GM23338 (cell line): Measurements from ENCODE around the gene CLDN16. TPM values are rescaled to one million over a fixed set of nuclear protein-coding genes. Genes with fewer than 3 reads are reported as not detected.

Experiments used
- ATAC-seq: fragments of 200-7000 bp; cut with Tn5 transposase; 3 replicates; pipeline ENCODE4 v1.9.1; 2020
- DNase-seq: peaks from one replicate; pipeline ENCODE4 v3.0.0-alpha.2; 2015; ENCODE audit warnings: low spot score
- H2AFZ ChIP-seq: fragments of 200-600 bp; sonication (generic); 2 replicates; pipeline ENCODE4 v1.8.0; 2016; ENCODE audit warnings: antibody characterized with exemption, mild to moderate bottlenecking, moderate library complexity
- H3F3A ChIP-seq: fragments of 200-600 bp; sonication (generic); replicated peaks from 2 replicates; pipeline ENCODE4 v1.8.0; 2017; ENCODE audit warnings: antibody characterized with exemption, mixed run types, low read depth
- H3K27ac ChIP-seq: fragments of 200-600 bp; sonication (generic); 2 replicates; pipeline ENCODE4 v1.6.1; 2016; ENCODE audit warnings: low read depth
- H3K27me3 ChIP-seq: fragments of 200-600 bp; sonication (generic); 2 replicates; pipeline ENCODE4 v1.8.0; 2016; ENCODE audit warnings: mild to moderate bottlenecking, mixed run types, moderate library complexity; ENCODE audit not compliant: insufficient read depth
- H3K36me3 ChIP-seq: fragments of 200-600 bp; sonication (generic); 2 replicates; pipeline ENCODE4 v1.8.0; 2016; ENCODE audit warnings: mild to moderate bottlenecking; ENCODE audit not compliant: insufficient read depth
- H3K4me1 ChIP-seq: fragments of 200-600 bp; sonication (generic); 2 replicates; pipeline ENCODE4 v1.8.0; 2016; ENCODE audit warnings: mild to moderate bottlenecking, moderate library complexity; ENCODE audit not compliant: insufficient read depth
- H3K4me2 ChIP-seq: fragments of 200-600 bp; sonication (generic); 2 replicates; pipeline ENCODE4 v1.7.1; 2017; ENCODE audit warnings: mixed run types
- H3K4me3 ChIP-seq: fragments of 200-600 bp; sonication (generic); 2 replicates; pipeline ENCODE4 v1.6.1; 2016; ENCODE audit warnings: mixed run types
- H3K79me2 ChIP-seq: fragments of 200-600 bp; sonication (generic); replicated peaks from 2 replicates; pipeline ENCODE4 v1.8.0; 2017; ENCODE audit warnings: mild to moderate bottlenecking; ENCODE audit not compliant: insufficient read depth
- H3K9me2 ChIP-seq: fragments of 200-600 bp; sonication (generic); 2 replicates; pipeline ENCODE4 v1.8.0; 2017; ENCODE audit not compliant: insufficient read depth
- H4K20me1 ChIP-seq: fragments of 200-600 bp; sonication (generic); replicated peaks from 2 replicates; pipeline ENCODE4 v1.8.0; 2017; ENCODE audit warnings: mild to moderate bottlenecking; ENCODE audit not compliant: insufficient read depth
- H3K27ac Mint-ChIP-seq: 2 replicates; pipeline ENCODE4 v1.8.0; 2020; ENCODE audit warnings: inconsistent platforms, mild to moderate bottlenecking, moderate library complexity, mixed read lengths
- H3K27me3 Mint-ChIP-seq: 3 replicates; pipeline ENCODE4 v1.8.0; 2022; ENCODE audit warnings: low read depth, mild to moderate bottlenecking, moderate library complexity, mixed read lengths, inconsistent platforms; ENCODE audit not compliant: insufficient read depth, poor library complexity
- H3K36me3 Mint-ChIP-seq: 3 replicates; pipeline ENCODE4 v1.8.0; 2021; ENCODE audit warnings: low read depth, mild to moderate bottlenecking, inconsistent platforms, moderate library complexity, mixed read lengths
- H3K4me1 Mint-ChIP-seq: 3 replicates; pipeline ENCODE4 v1.8.0; 2020; ENCODE audit warnings: mild to moderate bottlenecking, inconsistent platforms, mixed read lengths
- H3K4me3 Mint-ChIP-seq: 3 replicates; pipeline ENCODE4 v1.8.0; 2021; ENCODE audit warnings: moderate library complexity, mild to moderate bottlenecking, inconsistent platforms, mixed read lengths
- H3K9me3 Mint-ChIP-seq: 3 replicates; pipeline ENCODE4 v1.8.0; 2020; ENCODE audit warnings: moderate library complexity, mild to moderate bottlenecking, inconsistent platforms, mixed read lengths
- CREB1 ChIP-seq: fragments of 250-450 bp; sonication (Bioruptor Pico); IDR thresholded peaks from 2 replicates; pipeline ENCODE4 v1.5.0; 2020; ENCODE audit warnings: low read depth, mild to moderate bottlenecking, moderate library complexity
- EZH2 ChIP-seq: fragments of 200-600 bp; sonication (generic); IDR thresholded peaks from one replicate; pipeline ENCODE4 v1.8.0; 2017; ENCODE audit warnings: antibody characterized with exemption, mild to moderate bottlenecking, low read depth; ENCODE audit not compliant: unreplicated experiment
- EZH2phosphoT487 ChIP-seq: fragments of 200-600 bp; sonication (generic); IDR thresholded peaks from one replicate; pipeline ENCODE4 v1.8.1; 2018; ENCODE audit warnings: antibody characterized with exemption; ENCODE audit not compliant: unreplicated experiment
- JUNB ChIP-seq: IDR thresholded peaks from one replicate; pipeline ENCODE4 v1.6.1; 2016; ENCODE audit warnings: antibody characterized with exemption; ENCODE audit not compliant: unreplicated experiment
- NANOG ChIP-seq: IDR thresholded peaks from 2 replicates; pipeline ENCODE4 v1.6.1; 2016; ENCODE audit warnings: antibody characterized with exemption, borderline replicate concordance
- POLR2AphosphoS5 ChIP-seq: IDR thresholded peaks from 2 replicates; pipeline ENCODE4 v1.6.1; 2016; ENCODE audit warnings: antibody characterized with exemption, low read depth
- ZNF114 ChIP-seq: fragments of 250-450 bp; sonication (Bioruptor Pico); IDR thresholded peaks from 2 replicates; pipeline ENCODE4 v1.5.0; 2020; ENCODE audit warnings: mild to moderate bottlenecking, moderate library complexity
- ZNF331 ChIP-seq: fragments of 250-450 bp; sonication (Bioruptor Pico); IDR thresholded peaks from 2 replicates; pipeline ENCODE4 v1.5.0; 2020; ENCODE audit warnings: low read depth, mild to moderate bottlenecking, moderate library complexity
- polyA plus RNA-seq: library from polyadenylated mRNA; unstranded; fragments of >200 nt; fragmentation: Nextera tagmentation; extraction: Ambion mirVana; gene quantifications from 2 replicates; pipeline ENCODE4 v1.2.1, GENCODE V29; 2016
- total RNA-seq: library from RNA; depleted of rRNA; stranded (reverse); fragments of >200 nt; shearing (Covaris generic); gene quantifications from 2 replicates; pipeline ENCODE4 v1.2.3, GENCODE V29; 2014
- TF ChIP-seq, protein P1 (sequence below): IDR thresholded peaks from 2 replicates; pipeline ENCODE4 v1.6.1; 2016; ENCODE audit warnings: antibody characterized with exemption
- TF ChIP-seq, protein P2 (sequence below), 2 experiments: fragments of 200-600 bp in 1 of 2; sonication (generic) in 1 of 2; conservative IDR thresholded peaks; 2 replicates each; pipeline versions ENCODE4 v1.5.1 to v1.6.1; 2016 to 2017; ENCODE audit warnings: antibody characterized with exemption in 2 of 2, low read depth in 2 of 2, mild to moderate bottlenecking in 2 of 2, moderate library complexity in 1 of 2
- TF ChIP-seq, protein P3 (sequence below): IDR thresholded peaks from one replicate; pipeline ENCODE4 v1.6.1; 2018; ENCODE audit warnings: antibody characterized with exemption; ENCODE audit not compliant: unreplicated experiment
- TF ChIP-seq, protein P4 (sequence below): fragments of 250-450 bp; sonication (Bioruptor Pico); IDR thresholded peaks from 2 replicates; pipeline ENCODE4 v1.5.0; 2020; ENCODE audit warnings: mild to moderate bottlenecking, moderate library complexity

CLDN16 gene
- total and polyA plus RNA-seq, 2 experiments from 2014 or later = 0.06 TPM; not detected in 1

DNA sequence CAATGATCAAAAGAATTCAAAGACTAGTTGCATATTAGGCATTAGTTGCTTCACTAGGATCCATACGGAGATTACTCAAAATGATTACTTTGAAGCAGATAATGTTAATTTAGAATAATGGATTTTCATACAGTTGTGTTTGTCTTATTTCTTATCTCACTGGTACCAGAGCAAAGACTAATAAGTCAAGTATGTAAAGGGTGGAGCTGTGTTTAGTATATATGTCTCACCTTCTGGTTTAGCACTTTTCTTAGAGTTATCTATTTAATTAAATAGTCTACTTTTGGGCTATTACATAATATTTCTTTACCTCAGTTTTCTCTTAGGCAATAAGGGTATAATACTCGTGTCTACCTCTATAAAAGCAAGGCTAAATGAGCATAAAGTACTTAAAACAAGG, 42.9 kb downstream of the CLDN16 start:
- H3K36me3 Mint-ChIP-seq = no peaks in the 10 kb centered on the region
- no peaks in the 10 kb centered on the region for H3K27me3 ChIP-seq

More for the DNA sequence above, 42.9 kb downstream of the CLDN16 start:
- H3K36me3 ChIP-seq = 0 out of 2 replicates have a peak, but pooled peaks cover 7% of the 10 kb centered on the region
- peaks cover 8% of the 10 kb centered on the region; the same call in 1 of the 2 replicates for H3K9me2 ChIP-seq
- no peak overlapping the region for H3K27ac ChIP-seq
- H3F3A ChIP-seq = no peaks in the 10 kb centered on the region
- H3K79me2 ChIP-seq = no peaks in the 10 kb centered on the region
- no peak overlapping the region for H2AFZ ChIP-seq
- no peak for DNase-seq
- ATAC-seq = no peak
- H4K20me1 ChIP-seq = no peaks in the 10 kb centered on the region
- H3K4me3 Mint-ChIP-seq = no peak overlapping the region
- H3K27ac Mint-ChIP-seq = no peak overlapping the region
- TF ChIP-seq, protein P1, sequence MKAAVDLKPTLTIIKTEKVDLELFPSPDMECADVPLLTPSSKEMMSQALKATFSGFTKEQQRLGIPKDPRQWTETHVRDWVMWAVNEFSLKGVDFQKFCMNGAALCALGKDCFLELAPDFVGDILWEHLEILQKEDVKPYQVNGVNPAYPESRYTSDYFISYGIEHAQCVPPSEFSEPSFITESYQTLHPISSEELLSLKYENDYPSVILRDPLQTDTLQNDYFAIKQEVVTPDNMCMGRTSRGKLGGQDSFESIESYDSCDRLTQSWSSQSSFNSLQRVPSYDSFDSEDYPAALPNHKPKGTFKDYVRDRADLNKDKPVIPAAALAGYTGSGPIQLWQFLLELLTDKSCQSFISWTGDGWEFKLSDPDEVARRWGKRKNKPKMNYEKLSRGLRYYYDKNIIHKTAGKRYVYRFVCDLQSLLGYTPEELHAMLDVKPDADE = no peak
- TF ChIP-seq EZH2phosphoT487 (no peak), JUNB (no peak), ZNF331 (CRISPR knock-in tag) (no peak), POLR2AphosphoS5 (no peak), NANOG (no peak), EZH2 (no peak), CREB1 (CRISPR knock-in tag) (no peak), ZNF114 (CRISPR knock-in tag) (no peak)
- TF ChIP-seq, protein P2, sequence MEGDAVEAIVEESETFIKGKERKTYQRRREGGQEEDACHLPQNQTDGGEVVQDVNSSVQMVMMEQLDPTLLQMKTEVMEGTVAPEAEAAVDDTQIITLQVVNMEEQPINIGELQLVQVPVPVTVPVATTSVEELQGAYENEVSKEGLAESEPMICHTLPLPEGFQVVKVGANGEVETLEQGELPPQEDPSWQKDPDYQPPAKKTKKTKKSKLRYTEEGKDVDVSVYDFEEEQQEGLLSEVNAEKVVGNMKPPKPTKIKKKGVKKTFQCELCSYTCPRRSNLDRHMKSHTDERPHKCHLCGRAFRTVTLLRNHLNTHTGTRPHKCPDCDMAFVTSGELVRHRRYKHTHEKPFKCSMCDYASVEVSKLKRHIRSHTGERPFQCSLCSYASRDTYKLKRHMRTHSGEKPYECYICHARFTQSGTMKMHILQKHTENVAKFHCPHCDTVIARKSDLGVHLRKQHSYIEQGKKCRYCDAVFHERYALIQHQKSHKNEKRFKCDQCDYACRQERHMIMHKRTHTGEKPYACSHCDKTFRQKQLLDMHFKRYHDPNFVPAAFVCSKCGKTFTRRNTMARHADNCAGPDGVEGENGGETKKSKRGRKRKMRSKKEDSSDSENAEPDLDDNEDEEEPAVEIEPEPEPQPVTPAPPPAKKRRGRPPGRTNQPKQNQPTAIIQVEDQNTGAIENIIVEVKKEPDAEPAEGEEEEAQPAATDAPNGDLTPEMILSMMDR (conservative IDR thresholded peaks at IDR 0.05; ENCODE audit: low read depth in 2 of 2) = no peak
- TF ChIP-seq, protein P3, sequence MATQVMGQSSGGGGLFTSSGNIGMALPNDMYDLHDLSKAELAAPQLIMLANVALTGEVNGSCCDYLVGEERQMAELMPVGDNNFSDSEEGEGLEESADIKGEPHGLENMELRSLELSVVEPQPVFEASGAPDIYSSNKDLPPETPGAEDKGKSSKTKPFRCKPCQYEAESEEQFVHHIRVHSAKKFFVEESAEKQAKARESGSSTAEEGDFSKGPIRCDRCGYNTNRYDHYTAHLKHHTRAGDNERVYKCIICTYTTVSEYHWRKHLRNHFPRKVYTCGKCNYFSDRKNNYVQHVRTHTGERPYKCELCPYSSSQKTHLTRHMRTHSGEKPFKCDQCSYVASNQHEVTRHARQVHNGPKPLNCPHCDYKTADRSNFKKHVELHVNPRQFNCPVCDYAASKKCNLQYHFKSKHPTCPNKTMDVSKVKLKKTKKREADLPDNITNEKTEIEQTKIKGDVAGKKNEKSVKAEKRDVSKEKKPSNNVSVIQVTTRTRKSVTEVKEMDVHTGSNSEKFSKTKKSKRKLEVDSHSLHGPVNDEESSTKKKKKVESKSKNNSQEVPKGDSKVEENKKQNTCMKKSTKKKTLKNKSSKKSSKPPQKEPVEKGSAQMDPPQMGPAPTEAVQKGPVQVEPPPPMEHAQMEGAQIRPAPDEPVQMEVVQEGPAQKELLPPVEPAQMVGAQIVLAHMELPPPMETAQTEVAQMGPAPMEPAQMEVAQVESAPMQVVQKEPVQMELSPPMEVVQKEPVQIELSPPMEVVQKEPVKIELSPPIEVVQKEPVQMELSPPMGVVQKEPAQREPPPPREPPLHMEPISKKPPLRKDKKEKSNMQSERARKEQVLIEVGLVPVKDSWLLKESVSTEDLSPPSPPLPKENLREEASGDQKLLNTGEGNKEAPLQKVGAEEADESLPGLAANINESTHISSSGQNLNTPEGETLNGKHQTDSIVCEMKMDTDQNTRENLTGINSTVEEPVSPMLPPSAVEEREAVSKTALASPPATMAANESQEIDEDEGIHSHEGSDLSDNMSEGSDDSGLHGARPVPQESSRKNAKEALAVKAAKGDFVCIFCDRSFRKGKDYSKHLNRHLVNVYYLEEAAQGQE = no peak
- TF ChIP-seq, protein P4, sequence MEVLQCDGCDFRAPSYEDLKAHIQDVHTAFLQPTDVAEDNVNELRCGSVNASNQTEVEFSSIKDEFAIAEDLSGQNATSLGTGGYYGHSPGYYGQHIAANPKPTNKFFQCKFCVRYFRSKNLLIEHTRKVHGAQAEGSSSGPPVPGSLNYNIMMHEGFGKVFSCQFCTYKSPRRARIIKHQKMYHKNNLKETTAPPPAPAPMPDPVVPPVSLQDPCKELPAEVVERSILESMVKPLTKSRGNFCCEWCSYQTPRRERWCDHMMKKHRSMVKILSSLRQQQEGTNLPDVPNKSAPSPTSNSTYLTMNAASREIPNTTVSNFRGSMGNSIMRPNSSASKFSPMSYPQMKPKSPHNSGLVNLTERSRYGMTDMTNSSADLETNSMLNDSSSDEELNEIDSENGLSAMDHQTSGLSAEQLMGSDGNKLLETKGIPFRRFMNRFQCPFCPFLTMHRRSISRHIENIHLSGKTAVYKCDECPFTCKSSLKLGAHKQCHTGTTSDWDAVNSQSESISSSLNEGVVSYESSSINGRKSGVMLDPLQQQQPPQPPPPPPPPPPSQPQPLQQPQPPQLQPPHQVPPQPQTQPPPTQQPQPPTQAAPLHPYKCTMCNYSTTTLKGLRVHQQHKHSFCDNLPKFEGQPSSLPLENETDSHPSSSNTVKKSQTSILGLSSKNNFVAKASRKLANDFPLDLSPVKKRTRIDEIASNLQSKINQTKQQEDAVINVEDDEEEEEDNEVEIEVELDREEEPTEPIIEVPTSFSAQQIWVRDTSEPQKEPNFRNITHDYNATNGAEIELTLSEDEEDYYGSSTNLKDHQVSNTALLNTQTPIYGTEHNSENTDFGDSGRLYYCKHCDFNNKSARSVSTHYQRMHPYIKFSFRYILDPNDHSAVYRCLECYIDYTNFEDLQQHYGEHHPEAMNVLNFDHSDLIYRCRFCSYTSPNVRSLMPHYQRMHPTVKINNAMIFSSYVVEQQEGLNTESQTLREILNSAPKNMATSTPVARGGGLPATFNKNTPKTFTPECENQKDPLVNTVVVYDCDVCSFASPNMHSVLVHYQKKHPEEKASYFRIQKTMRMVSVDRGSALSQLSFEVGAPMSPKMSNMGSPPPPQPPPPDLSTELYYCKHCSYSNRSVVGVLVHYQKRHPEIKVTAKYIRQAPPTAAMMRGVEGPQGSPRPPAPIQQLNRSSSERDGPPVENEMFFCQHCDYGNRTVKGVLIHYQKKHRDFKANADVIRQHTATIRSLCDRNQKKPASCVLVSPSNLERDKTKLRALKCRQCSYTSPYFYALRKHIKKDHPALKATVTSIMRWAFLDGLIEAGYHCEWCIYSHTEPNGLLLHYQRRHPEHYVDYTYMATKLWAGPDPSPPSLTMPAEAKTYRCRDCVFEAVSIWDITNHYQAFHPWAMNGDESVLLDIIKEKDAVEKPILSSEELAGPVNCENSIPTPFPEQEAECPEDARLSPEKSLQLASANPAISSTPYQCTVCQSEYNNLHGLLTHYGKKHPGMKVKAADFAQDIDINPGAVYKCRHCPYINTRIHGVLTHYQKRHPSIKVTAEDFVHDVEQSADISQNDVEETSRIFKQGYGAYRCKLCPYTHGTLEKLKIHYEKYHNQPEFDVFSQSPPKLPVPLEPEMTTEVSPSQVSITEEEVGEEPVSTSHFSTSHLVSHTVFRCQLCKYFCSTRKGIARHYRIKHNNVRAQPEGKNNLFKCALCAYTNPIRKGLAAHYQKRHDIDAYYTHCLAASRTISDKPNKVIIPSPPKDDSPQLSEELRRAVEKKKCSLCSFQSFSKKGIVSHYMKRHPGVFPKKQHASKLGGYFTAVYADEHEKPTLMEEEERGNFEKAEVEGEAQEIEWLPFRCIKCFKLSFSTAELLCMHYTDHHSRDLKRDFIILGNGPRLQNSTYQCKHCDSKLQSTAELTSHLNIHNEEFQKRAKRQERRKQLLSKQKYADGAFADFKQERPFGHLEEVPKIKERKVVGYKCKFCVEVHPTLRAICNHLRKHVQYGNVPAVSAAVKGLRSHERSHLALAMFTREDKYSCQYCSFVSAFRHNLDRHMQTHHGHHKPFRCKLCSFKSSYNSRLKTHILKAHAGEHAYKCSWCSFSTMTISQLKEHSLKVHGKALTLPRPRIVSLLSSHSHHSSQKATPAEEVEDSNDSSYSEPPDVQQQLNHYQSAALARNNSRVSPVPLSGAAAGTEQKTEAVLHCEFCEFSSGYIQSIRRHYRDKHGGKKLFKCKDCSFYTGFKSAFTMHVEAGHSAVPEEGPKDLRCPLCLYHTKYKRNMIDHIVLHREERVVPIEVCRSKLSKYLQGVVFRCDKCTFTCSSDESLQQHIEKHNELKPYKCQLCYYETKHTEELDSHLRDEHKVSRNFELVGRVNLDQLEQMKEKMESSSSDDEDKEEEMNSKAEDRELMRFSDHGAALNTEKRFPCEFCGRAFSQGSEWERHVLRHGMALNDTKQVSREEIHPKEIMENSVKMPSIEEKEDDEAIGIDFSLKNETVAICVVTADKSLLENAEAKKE (CRISPR knock-in tag) = no peak
- H3K9me3 Mint-ChIP-seq = peaks cover 2% of the 10 kb centered on the region; the same call in 1 of the 3 replicates
- peaks cover 4% of the 10 kb centered on the region for H3K27me3 Mint-ChIP-seq
- no peaks in the 10 kb centered on the region for H3K4me1 Mint-ChIP-seq
- H3K4me3 ChIP-seq = no peak overlapping the region
- H3K4me2 ChIP-seq = no peak overlapping the region
- H3K4me1 ChIP-seq = no peaks in the 10 kb centered on the region
